IMR-90 (cell line): ENCODE data around the gene ZNF236. TPM values are rescaled to one million over a fixed set of nuclear protein-coding genes. Genes with fewer than 3 reads are reported as not detected.
"Not testable (repeated sequence)": the region's sequence is repeated elsewhere in the genome, so short reads cannot be mapped to it uniquely, and the experiment has no call there.

Experiments
- ATAC-seq: fragments of 200-7000 bp; cut with Tn5 transposase; 2 replicates; pipeline ENCODE4 v1.9.1; 2020; ENCODE audit warnings: low read depth, mild to moderate bottlenecking, moderate library complexity
- BruUV-seq: library from RNA; stranded (reverse); fragments of 400-500 nt; replicated peaks from 2 replicates; lab custom pipeline; 2021; lab: Mats Ljungman, UMichigan
- CTCF ChIA-PET: fragments of 300-600 bp; formaldehyde crosslinking; extraction: SDS; loops from one replicate; lab custom pipeline; 2021; ENCODE audit warnings: antibody characterized with exemption; lab: Yijun Ruan, JAX
- POLR2A ChIA-PET: fragments of 300-600 bp; sonication (Branson Sonifier 250); formaldehyde crosslinking; loops from one replicate; lab custom pipeline; 2022; ENCODE audit warnings: antibody characterized with exemption; ENCODE audit not compliant: unreplicated experiment; lab: Charles Lee
- DNase-seq: peaks from one replicate; pipeline ENCODE4 v3.0.0; 2013
- H2AFZ ChIP-seq: replicated peaks from 2 replicates; pipeline ENCODE3; 2013; ENCODE audit warnings: low read length, mild to moderate bottlenecking; ENCODE audit not compliant: poor library complexity
- H2AK5ac ChIP-seq: 2 replicates; pipeline ENCODE4 v1.6.1; 2013; ENCODE audit warnings: low read depth, low read length, inconsistent platforms
- H2AK9ac ChIP-seq: replicated peaks from 2 replicates; pipeline ENCODE3; 2013; ENCODE audit warnings: mild to moderate bottlenecking, low read depth, low read length, moderate library complexity; ENCODE audit not compliant: poor library complexity
- H2BK120ac ChIP-seq: 2 replicates; pipeline ENCODE4 v1.6.1; 2013; ENCODE audit warnings: low read depth, low read length, inconsistent platforms
- H2BK15ac ChIP-seq: 3 replicates; pipeline ENCODE4 v1.6.1; 2013; ENCODE audit warnings: low read depth, low read length, inconsistent platforms
- H2BK20ac ChIP-seq: 2 replicates; pipeline ENCODE4 v1.6.1; 2013; ENCODE audit warnings: low read depth, mild to moderate bottlenecking, inconsistent platforms, low read length, moderate library complexity
- H2BK5ac ChIP-seq: 2 replicates; pipeline ENCODE4 v1.6.1; 2013; ENCODE audit warnings: mild to moderate bottlenecking, low read depth, low read length, inconsistent platforms; ENCODE audit not compliant: poor library complexity, severe bottlenecking
- H3K14ac ChIP-seq: replicated peaks from 2 replicates; pipeline ENCODE4 v1.6.1; 2013; ENCODE audit warnings: low read depth, low read length, inconsistent platforms
- H3K18ac ChIP-seq: 2 replicates; pipeline ENCODE4 v1.6.1; 2013; ENCODE audit warnings: low read depth, low read length, control low read depth
- H3K23ac ChIP-seq: 2 replicates; pipeline ENCODE4 v1.6.1; 2013; ENCODE audit warnings: low read depth, low read length, inconsistent platforms
- H3K27ac ChIP-seq: 2 replicates; pipeline ENCODE4 v1.5.1; 2013; ENCODE audit warnings: mild to moderate bottlenecking, control low read depth, low read length; ENCODE audit not compliant: insufficient read depth
- H3K27me3 ChIP-seq: 2 replicates; pipeline ENCODE4 v1.6.1; 2013; ENCODE audit warnings: low read length; ENCODE audit not compliant: control insufficient read depth, insufficient read depth
- H3K36me3 ChIP-seq: 2 replicates; pipeline ENCODE4 v1.6.1; 2013; ENCODE audit warnings: low read length, mixed read lengths; ENCODE audit not compliant: control insufficient read depth, insufficient read depth
- H3K4ac ChIP-seq: 2 replicates; pipeline ENCODE4 v1.6.1; 2013; ENCODE audit warnings: low read depth, low read length, inconsistent platforms
- H3K4me1 ChIP-seq: 2 replicates; pipeline ENCODE4 v1.6.1; 2013; ENCODE audit warnings: low read length, mixed read lengths; ENCODE audit not compliant: control insufficient read depth, insufficient read depth
- H3K4me2 ChIP-seq: 2 replicates; pipeline ENCODE4 v1.6.1; 2013; ENCODE audit warnings: low read depth, mild to moderate bottlenecking, control low read depth, low read length, moderate library complexity
- H3K4me3 ChIP-seq: 2 replicates; pipeline ENCODE4 v1.5.1; 2013; ENCODE audit warnings: low read depth, mild to moderate bottlenecking, control low read depth, low read length, moderate library complexity; ENCODE audit not compliant: insufficient read depth
- H3K56ac ChIP-seq: 2 replicates; pipeline ENCODE4 v1.6.1; 2013; ENCODE audit warnings: low read length, inconsistent platforms; ENCODE audit not compliant: insufficient read depth; ENCODE audit errors: extremely low read depth
- H3K79me1 ChIP-seq, 2 experiments: 2 replicates each; pipeline ENCODE4 v1.6.1; 2013; ENCODE audit warnings: low read length in 2 of 2, inconsistent platforms in 1 of 2, low read depth in 1 of 2
- H3K9ac ChIP-seq: 2 replicates; pipeline ENCODE4 v1.6.1; 2013; ENCODE audit warnings: low read depth, low read length, control low read depth
- H3K9me1 ChIP-seq: 2 replicates; pipeline ENCODE4 v1.6.1; 2013; ENCODE audit warnings: low read length, inconsistent platforms; ENCODE audit not compliant: insufficient read depth
- H3K9me3 ChIP-seq: 2 replicates; pipeline ENCODE4 v1.6.1; 2013; ENCODE audit warnings: low read length; ENCODE audit not compliant: control insufficient read depth, insufficient read depth
- H4K20me1 ChIP-seq: 2 replicates; pipeline ENCODE4 v1.6.1; 2013; ENCODE audit warnings: low read length, inconsistent platforms; ENCODE audit not compliant: insufficient read depth
- H4K5ac ChIP-seq: 2 replicates; pipeline ENCODE4 v1.6.1; 2013; ENCODE audit warnings: mild to moderate bottlenecking, low read depth, low read length, control low read depth
- H4K8ac ChIP-seq, 2 experiments: 2 replicates each; pipeline ENCODE4 v1.6.1; 2013; ENCODE audit warnings: low read depth in 2 of 2, low read length in 2 of 2, control low read depth in 1 of 2, inconsistent platforms in 1 of 2
- H4K91ac ChIP-seq: 2 replicates; pipeline ENCODE4 v1.6.1; 2013; ENCODE audit warnings: low read depth, low read length, inconsistent platforms; ENCODE audit not compliant: insufficient read depth
- CEBPB ChIP-seq: IDR thresholded peaks from 2 replicates; pipeline ENCODE4 v1.6.1; 2012; ENCODE audit warnings: low read depth, low read length, improper control_type of control experiment
- FOS ChIP-seq: fragments of 150-350 bp; IDR thresholded peaks from 2 replicates; pipeline ENCODE4 v1.6.1; 2016; ENCODE audit warnings: low read depth, low read length
- MAZ ChIP-seq: IDR thresholded peaks from 2 replicates; pipeline ENCODE4 v1.6.1; 2012; ENCODE audit warnings: low read depth, mild to moderate bottlenecking, low read length, improper control_type of control experiment, moderate library complexity, borderline replicate concordance
- WGBS, 2 experiments: methylation state at CpG; one replicate each; pipeline versions ENCODE4 v1.1.5 to v1.1.7; 2013; ENCODE audit warnings: missing lambda C conversion rate in 2 of 2; ENCODE audit not compliant: insufficient read length in 1 of 2; ENCODE audit errors: extremely low coverage in 2 of 2; 5-methylcytosine and 5-hydroxymethylcytosine counted together
- dilution Hi-C: fragments of 300-500 bp; cut with HindIII; formaldehyde crosslinking; loops from one replicate; pipeline ENCODE4 v1.14.3; 2018; ENCODE audit warnings: low sequenced_read_pairs; ENCODE audit not compliant: unreplicated experiment
- in situ Hi-C: fragments of 300-500 bp; cut with MboI; formaldehyde crosslinking; loops from 3 replicates; pipeline ENCODE4 v1.14.3; 2019; ENCODE audit warnings: low sequenced_read_pairs, inconsistent platforms, mixed read lengths
- intact Hi-C: fragments of 100-400 bp; cut with micrococcal nuclease; formaldehyde crosslinking; loops from 2 replicates; pipeline ENCODE4 v1.10.0; 2022
- polyA plus RNA-seq, 3 experiments: library from polyadenylated mRNA; depleted of rRNA; stranded (reverse); fragments of >200 nt; gene quantifications; 2 replicates each; pipeline ENCODE4 v1.2.3, GENCODE V29; 2012; ENCODE audit warnings: low replicate concordance in 1 of 3
- total RNA-seq: library from RNA; depleted of rRNA; stranded (reverse); fragments of >200 nt; gene quantifications from 2 replicates; pipeline ENCODE4 v1.2.3, GENCODE V29; 2012

Gene ZNF236
- total and polyA plus RNA-seq, 2 of the 4 experiments (the other 2 are of a cell fraction), result 3.6 to 9.7 TPM

DNA sequence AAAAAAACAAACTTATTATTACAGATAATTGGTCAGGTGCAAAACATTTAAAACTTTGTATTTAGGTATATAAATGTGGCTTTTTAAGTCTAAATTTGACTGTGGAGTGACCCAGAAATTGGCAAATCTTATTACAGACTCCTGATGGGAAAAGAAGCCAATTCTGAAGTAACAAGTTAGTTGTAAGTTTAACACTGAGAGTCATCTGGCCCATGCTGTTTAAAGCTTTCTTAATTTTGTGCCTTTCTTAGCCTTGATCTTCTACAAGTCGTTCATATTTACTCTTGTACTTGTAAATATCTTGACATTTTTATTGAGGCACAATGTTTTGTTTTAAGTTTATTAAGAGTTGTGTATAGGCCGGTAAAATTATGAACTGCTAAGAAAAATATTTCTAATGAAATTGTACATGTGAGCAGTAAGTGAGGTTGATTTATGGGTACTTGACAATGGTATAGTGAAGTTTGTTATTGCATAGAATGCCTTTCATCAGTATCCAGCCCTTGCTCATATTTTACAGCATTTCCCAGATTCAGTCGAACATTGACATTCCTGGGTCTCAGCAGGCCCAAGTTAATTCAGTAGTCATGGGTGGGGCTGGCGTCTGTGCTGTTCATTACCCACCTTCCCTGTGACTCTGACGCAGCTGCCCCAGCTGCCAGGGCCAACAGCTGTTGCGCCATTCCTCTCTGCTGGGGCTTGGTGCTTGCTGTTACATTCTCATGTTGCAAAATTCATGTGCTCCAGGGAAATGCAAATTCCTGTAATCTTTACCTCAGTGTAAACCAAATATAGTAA, 121.4 kb downstream of the ZNF236 start:
- ChIA-PET CTCF (interaction anchor here (1.0 kb wide), 1 partner anchor 20 kb away, joined by 3 read pairs; no protein-coding TSS in a partner anchor), POLR2A (no interaction called here)
- Histone ChIP-seq H4K91ac (no peak overlapping the region), H3K9ac (no peak overlapping the region), H4K8ac (no peak overlapping the region), H2BK20ac (no peak overlapping the region), H4K5ac (no peak overlapping the region), H2BK120ac (no peak overlapping the region), H2AK5ac (no peak overlapping the region), H2BK15ac (no peak overlapping the region), H3K4ac (no peak overlapping the region), H3K27me3 (no peaks in the 10 kb centered on the region), H3K4me2 (no peak overlapping the region), H3K36me3 (peaks cover 19% of the 10 kb centered on the region), H4K20me1 (no peaks in the 10 kb centered on the region), H3K9me3 (no peaks in the 10 kb centered on the region), H3K4me1 (no peaks in the 10 kb centered on the region), H3K18ac (no peak overlapping the region), H3K23ac (no peak overlapping the region), H3K4me3 (no peak overlapping the region), H2BK5ac (peak overlapping the region; percentile 27), H2AFZ (no peak overlapping the region), H2AK9ac (no peak overlapping the region), H3K56ac (no peak overlapping the region), H3K14ac (no peak overlapping the region), H3K79me1 (no peaks in the 10 kb centered on the region), H3K9me1 (no peaks in the 10 kb centered on the region; the same call in 1 of the 2 replicates), H3K27ac (no peak overlapping the region)
- peak; percentile 88 for ATAC-seq
- TF ChIP-seq FOS (no peak), MAZ (peak; percentile 12; the same call in 1 of the 2 replicates), CEBPB (peak; percentile 95)
- no CpG with 5 or more reads among the region's 6 CpGs for WGBS, 2 experiments
- BruUV-seq, result no TSS peak
- DNase-seq, result peak; percentile 85
- dilution Hi-C loops (no loop called here), intact Hi-C loops (no loop called here), in situ Hi-C loops (no loop called here)

DNA sequence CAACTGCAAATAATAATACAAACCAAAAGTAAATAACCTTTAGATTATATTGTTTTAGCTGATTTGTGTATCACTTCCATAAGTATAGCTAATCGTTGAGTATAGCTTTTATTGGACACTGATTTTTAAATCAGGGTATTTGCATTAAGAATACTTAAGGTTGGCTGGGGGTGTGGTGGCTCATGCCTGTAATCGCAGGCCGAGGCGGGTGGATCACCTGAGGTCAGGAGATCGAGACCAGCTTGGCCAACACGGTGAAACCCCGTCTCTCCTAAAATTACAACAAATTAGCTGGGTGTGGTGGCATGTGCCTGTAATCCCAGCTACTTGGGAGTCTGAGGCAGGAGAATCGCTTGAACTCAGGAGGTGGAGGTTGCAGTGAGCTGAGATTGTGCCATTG, 122.0 kb downstream of the ZNF236 start:
- H3K4me1 ChIP-seq, H3K14ac ChIP-seq, H4K20me1 ChIP-seq, H2BK5ac ChIP-seq, H2BK120ac ChIP-seq, POLR2A ChIA-PET, H3K9me1 ChIP-seq, H2BK20ac ChIP-seq, H2AK5ac ChIP-seq, H3K23ac ChIP-seq, H3K79me1 ChIP-seq, H3K9ac ChIP-seq, H3K4me2 ChIP-seq, DNase-seq, H2AK9ac ChIP-seq, H4K8ac ChIP-seq, H2AFZ ChIP-seq, H3K56ac ChIP-seq, H3K4me3 ChIP-seq, BruUV-seq, H2BK15ac ChIP-seq, H3K9me3 ChIP-seq, dilution Hi-C loops, H4K5ac ChIP-seq, in situ Hi-C loops, intact Hi-C loops, H3K27me3 ChIP-seq, ATAC-seq, H3K4ac ChIP-seq, H4K91ac ChIP-seq: not testable (repeated sequence)
- peaks cover 16% of the 10 kb centered on the region for H3K36me3 ChIP-seq
- 0 out of 2 replicates have a peak overlapping the region, but pooled peaks have one; percentile 17 for H3K18ac ChIP-seq
- CTCF ChIA-PET, result interaction anchor here (1.0 kb wide), 1 partner anchor 21 kb away, joined by 3 read pairs; no protein-coding TSS in a partner anchor
- no CpG with 5 or more reads among the region's 8 CpGs for WGBS, 2 experiments
- H3K27ac ChIP-seq, result peak overlapping the region; percentile 33; the same call in 1 of the 2 replicates
